GM18511 (cell line): Measurements from ENCODE around the gene PLAU.
"Not testable (repeated sequence)": the region's sequence is repeated elsewhere in the genome, so short reads cannot be mapped to it uniquely, and the experiment has no call there.

ENCODE experiments used
- ATAC-seq: cut with Tn5 transposase; IDR thresholded peaks from one replicate; pipeline ENCODE4 v1.9.1; 2021; ENCODE audit warnings: mild to moderate bottlenecking, moderate library complexity; ENCODE audit not compliant: unreplicated experiment

Gene PLAU

GRCh38 chr10:73919481-73919880 lies 8.5 kb downstream of the PLAU start:
- ATAC-seq, result not testable (repeated sequence)

DNA sequence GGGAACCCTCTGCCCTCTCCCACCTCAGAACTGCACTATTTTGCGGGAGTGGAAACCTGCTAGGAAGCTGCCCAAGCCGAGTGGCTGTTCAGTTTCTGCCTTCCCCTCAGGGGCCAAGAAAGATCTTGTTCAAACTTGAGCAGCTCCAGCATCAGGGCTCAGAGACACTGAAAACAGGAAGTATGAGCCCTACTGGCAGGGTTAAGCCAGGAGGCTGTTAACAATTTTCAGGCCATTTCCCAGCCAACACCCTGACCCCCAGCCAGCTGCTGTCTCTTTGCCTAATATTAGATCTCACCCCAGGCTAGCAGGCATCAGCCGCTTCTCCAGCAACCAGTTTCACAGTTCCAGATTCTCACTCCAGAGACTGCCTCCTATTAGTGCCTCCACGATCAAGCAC lies 9.2 kb downstream of the PLAU start:
- ATAC-seq, result peak; percentile 76

DNA sequence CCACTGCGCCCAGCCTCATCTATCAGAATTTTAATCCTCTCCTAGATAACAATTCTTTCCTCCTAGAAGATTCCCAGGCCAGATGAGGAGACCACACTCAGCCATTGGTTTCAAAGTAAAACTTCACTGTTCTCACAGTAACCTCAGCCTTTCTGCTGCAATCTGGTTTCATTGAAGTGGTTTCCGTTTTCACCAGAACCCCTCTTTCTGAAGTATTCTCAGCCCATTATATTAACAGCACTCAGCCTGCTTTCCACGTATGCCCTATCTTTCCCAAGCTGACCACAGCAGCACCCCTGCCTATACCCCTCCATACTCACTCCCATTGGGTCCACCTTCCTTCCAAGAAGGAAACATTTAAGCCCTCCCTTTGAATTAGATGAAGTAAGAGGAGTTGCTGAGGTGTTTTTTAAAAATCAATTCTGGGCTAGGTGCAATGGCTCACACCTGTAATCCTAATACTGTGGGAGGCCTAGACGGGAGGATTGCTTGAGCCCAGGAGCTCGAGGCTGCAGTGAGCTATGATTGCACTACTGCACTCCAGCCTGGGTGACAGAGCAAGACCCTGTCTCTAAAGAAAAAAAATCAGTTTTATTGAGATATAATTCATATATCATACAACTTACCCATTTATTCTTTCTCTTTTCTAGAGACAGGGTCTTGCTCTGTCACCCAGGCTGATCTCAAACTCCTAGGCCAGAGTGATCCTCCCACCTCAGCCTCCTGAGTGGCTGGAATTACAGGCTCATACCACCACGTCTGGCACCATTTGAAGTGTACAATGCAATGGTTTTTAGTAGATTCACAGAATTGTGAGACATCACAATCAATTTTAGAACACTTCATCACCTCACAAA lies 11.3 kb downstream of the PLAU start:
- ATAC-seq, result no peak

GRCh38 chr10:73922864-73923133 lies 11.9 kb downstream of the PLAU start:
- ATAC-seq, result no peak

DNA sequence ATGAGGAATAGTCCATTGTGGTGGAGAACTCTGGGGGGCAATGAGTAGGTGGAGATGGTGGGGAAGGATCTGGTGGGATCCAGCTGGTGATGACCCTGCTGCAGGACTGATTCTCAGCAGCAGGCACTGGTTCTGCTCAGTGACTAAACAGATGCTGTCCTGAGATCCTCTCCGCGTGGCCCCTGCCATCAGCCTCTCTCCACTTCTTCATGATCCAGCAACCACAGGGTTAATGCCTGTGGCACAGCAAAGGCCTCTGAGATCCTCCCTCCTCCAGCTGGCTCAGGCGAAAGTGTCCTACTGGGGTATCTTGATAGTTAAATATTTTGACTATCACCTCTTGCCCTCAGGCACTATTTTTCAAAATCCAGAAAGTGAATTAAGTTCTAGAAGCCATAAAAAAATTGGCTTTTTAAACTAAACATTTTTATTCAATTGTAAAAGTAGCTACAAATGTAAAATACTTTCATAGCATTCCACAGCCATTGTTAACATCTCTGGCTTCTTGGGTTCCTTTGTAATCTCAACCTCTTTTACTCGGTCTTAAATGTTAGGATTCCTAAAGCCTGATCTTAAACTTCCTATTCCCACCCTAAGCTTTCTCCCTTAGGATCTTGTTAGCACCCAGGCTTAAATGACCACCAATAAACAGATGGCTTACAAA lies 13.1 kb downstream of the PLAU start:
- ATAC-seq, result no peak

GRCh38 chr10:73924935-73925334 lies 14.0 kb downstream of the PLAU start:
- ATAC-seq, result no peak

DNA sequence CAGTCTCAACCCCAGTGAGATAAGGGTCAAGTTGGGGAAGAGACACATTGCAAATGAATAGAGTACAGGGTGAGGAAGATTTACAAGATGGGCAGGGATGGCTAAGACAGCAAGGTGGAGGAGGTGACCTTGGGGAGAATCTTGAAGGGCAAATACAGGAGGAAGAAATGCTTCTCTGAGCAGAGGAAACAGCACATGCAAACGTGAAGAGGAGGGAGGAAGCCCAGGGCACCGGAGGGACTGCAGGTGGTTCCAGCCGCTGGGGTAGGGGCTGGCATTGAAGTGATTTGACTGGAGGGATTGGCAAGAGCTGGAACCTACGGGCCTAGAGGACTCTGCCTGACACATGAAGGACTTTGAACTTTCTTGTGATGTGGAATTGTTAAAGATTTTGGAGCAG lies 14.6 kb downstream of the PLAU start:
- ATAC-seq, result no peak

DNA sequence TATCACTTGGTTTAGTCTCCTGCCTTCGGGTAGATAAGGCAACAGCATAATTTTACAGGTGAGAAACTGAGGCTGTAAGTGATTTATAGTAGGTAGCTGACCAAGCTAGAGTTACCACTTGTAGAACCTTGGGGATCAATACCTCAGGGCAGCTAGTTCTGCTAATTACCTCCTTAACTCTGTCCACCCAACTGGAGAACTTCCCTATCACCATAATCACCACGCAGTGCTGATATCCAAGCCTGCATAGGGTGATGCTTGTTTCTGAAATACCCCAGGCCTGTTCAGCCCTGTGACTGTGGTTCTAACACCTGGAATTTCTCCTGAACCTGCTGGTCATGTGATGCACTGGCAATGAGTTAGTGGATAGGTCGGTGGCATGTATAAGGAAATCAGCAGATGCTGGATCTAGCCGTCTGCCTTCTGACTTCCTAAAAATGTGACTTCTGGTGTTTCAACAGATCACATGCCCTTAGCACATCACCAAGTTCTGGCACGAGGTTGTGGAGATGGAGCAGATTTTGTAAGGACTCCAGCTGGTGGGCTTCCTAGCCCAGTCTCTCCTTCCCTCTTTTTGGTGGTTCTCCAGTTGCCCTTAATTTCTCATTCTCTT lies 15.3 kb downstream of the PLAU start:
- ATAC-seq, result no peak

DNA sequence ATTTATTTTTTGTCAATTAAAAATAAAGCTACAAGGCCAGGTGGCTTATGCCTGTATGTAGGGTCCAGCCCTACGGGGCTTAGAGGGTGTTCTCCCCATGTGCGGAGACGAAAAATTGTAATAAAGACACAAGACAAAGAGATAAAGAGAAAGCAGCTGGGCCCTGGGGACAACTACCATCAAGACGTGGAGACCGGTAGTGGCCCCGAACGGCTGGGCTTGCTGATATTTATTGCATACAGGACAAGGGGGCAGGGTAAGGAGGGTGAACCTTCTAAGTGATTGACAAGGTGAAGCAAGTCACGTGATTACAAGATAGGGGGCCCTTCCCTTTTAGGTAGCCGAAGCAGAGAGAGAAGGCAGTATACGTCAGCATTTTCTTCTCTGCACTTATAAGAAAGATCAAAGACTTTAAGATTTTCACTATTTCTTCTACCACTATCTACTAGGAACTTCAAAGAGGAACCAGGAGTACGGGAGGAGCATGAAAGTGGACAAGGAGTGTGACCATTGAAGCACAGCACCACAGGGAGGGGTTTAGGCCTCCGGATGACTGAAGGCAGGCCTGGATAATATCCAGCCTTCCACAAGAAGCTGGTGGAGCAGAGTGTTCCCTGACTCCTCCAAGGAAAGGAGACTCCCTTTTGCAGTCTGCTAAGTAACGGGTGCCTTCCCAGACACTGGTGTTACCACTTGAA lies 19.8 kb downstream of the PLAU start:
- ATAC-seq, result not testable (repeated sequence)

GRCh38 chr10:73931767-73932619 lies 21.1 kb downstream of the PLAU start:
- ATAC-seq, result peak; percentile 78

GRCh38 chr10:73932620-73933112 lies 21.7 kb downstream of the PLAU start:
- ATAC-seq, result peak; percentile 35

DNA sequence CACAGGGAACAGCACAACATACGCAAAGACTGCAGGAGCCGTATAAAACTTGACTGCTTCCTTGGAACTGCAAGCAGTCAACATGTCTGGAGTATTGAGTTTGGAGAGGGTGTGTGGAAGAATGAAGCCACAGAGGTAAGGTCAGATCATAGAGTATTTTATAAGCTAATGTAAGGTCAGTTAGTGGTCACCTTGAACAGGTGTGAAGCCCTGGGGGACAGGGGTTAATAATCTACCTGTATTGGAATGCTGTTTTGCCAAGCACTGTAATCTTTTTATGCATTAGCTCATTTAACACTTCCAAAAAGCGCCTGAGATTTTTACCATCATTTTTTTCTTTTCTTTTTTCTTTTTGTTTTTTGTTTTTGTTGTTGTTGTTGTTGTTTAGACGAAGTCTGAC lies 23.1 kb downstream of the PLAU start:
- ATAC-seq, result no peak

GRCh38 chr10:73935895-73936294 lies 25.0 kb downstream of the PLAU start:
- no peak for ATAC-seq

GRCh38 chr10:73937333-73938043 lies 26.6 kb downstream of the PLAU start:
- no peak for ATAC-seq

GRCh38 chr10:73940634-73941221 lies 29.8 kb downstream of the PLAU start:
- ATAC-seq, result peak; percentile 82

GRCh38 chr10:73941300-73941699 lies 30.4 kb downstream of the PLAU start:
- no peak for ATAC-seq

DNA sequence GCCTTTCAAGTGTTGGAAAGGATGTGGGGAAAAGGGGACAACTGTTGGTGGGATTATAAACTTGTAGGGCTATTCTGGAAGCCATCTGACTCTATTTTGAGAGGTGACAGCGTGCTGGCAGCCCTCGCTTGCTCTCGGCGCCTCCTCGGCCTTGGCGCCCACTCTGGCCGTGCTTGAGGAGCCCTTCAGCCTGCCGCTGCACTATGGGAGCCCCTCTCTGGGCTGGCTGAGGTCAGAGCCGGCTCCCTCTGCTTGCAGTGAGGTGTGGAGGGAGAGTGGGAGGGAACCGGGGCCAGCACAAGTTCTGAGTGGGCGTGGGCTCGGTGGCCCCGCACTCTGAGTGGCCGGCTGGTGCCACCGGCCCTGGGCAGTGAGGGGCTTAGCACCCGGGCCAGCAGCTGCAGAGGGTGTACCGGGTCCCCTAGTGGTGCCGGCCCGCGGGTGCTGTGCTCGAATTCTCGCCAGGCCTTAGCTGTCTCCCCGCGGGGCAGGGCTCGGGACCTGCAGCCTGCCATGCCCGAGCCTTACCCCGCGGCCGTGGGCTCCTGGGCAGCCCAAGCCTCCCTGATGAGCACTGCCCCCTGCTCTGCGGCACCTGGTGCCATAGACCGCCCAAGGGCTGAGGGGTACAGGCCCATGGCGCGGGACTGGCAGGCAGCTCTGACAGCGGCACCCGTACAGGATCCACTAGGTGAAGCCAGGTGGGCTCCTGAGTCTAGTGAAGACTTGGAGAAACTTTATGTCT lies 33.6 kb downstream of the PLAU start:
- no peak for ATAC-seq

DNA sequence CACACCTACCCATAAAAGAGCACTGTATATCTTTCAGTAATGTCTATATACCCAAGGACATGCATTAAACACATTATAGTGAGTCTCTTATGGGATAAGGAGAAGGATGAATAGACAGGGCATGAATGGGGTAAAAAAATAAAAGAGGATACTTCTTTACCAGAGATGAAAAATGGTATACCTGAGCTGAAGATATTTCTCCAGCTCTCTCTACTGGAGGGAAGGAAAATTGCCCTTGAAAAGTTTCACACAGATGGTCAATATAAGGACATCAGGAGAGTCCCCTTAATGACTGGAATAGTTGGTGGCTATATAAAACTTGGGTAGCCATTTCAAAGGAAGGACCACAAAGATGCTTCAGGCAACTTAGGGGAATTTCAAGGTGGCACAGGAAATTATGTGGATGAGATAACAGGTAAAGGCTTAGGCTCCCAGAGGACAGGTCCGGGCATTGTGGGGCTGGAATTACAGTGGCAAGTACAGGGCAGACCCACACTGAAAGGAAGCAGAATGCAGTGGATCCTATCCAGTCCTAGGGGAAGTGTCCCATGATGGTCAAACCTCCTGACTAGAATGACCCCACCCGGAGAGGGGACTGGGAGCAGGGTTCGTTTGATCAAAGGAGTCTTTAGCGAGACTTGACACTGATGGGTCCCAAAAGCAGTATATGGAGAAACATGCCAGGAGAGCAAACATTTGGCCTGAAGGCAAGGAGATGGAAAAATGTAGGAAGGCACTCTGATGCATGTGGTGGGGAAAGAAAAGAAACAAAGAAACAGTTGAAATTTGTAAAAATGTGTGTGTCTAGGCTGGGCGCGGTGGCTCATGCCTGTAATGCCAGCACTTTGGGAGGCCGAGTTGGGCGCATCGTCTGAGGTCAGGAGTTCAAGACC lies 35.6 kb downstream of the PLAU start:
- ATAC-seq, result no peak
